ENCODE measurements around the gene UBALD2.

GRCh38 chr17:76307966-76308338 is 42.8 kb downstream of the UBALD2 start, which contains the start of gene QRICH2:
- TF ChIP-seq POLR2A (IDR thresholded peaks at IDR 0.05) (no peak), CTCF (IDR thresholded peaks at IDR 0.05) (no peak)

Measured in Peyer's patch (tissue), 4 donors.